D721Med (cell line): ENCODE measurements around the gene SLC8B1.

Experiments used
- DNase-seq: peaks from one replicate; pipeline ENCODE4 v3.0.0; 2011; ENCODE audit warnings: low spot score; ENCODE audit not compliant: insufficient read length
- FAIRE-seq: peaks from 2 replicates; lab custom pipeline; 2011; peaks lifted over from hg19 to GRCh38; lab: Jason Lieb, UNC
- CTCF ChIP-seq: IDR thresholded peaks from 2 replicates; pipeline ENCODE4 v1.5.1; 2012; ENCODE audit warnings: mild to moderate bottlenecking, control low read depth; ENCODE audit not compliant: insufficient read depth; ENCODE audit errors: missing control alignments

The SLC8B1 gene

DNA sequence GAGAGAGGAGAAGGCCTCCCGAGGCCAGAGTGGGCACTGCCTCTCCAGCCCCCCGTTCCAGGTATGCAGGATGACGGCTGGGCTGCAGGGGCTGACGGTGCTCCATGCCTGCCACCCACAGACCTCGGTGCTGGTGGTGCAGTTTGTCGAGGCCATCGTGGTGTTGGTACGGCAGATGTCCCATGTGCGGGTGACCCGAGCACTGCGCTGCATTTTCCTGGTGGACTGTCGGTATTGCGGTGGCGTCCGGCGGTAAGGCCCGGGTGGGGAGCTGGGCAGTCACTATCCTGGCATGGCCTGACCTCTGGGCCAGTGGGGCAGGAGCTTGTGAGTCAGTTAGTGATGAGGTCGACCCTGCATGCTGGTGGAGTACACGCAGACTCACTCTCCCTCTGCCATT, 66.3 kb downstream of the SLC8B1 start:
- FAIRE-seq (no peak), DNase-seq (no peak)
- no peak for TF ChIP-seq CTCF

- no peak for TF ChIP-seq CTCF
- DNase-seq (no peak), FAIRE-seq (no peak)
Observed at GRCh38 chr12:113268136-113268535, 66.8 kb downstream of the SLC8B1 start.

DNA sequence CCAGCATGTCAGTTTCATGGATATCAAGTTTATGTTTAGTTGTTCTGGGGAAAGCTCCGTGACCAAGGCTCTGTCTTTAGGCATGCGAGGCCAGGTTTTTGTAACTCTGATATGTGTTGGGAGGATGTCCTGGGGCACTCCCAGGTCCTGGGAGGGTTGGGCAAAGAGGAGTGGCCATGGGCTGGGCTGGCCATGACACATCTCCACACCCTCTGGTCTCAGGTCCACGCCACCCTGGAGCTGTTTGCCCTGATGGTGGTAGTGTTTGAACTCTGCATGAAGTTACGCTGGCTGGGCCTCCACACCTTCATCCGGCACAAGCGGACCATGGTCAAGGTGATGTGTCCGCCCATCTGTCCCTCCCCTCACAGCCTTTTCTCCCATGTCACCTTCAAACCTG, 67.3 kb downstream of the SLC8B1 start:
- TF ChIP-seq CTCF: no peak
- DNase-seq: no peak
- FAIRE-seq: no peak

GRCh38 chr12:113266106-113266895, 68.6 kb downstream of the SLC8B1 start:
- no peak for TF ChIP-seq CTCF
- FAIRE-seq: no peak
- no peak for DNase-seq

- no peak for FAIRE-seq
- no peak for DNase-seq
Observed at GRCh38 chr12:113263431-113263963, 71.4 kb downstream of the SLC8B1 start.

GRCh38 chr12:113262710-113263109, 72.2 kb downstream of the SLC8B1 start:
- no peak for DNase-seq
- no peak for FAIRE-seq
- no peak for TF ChIP-seq CTCF

More at GRCh38 chr12:113263431-113263963, 71.4 kb downstream of the SLC8B1 start:
- TF ChIP-seq CTCF: no peak
